ENCODE data around the gene IGDCC3.
"Not testable (repeated sequence)": the region's sequence is repeated elsewhere in the genome, so short reads cannot be mapped to it uniquely, and the experiment has no call there.

DNA sequence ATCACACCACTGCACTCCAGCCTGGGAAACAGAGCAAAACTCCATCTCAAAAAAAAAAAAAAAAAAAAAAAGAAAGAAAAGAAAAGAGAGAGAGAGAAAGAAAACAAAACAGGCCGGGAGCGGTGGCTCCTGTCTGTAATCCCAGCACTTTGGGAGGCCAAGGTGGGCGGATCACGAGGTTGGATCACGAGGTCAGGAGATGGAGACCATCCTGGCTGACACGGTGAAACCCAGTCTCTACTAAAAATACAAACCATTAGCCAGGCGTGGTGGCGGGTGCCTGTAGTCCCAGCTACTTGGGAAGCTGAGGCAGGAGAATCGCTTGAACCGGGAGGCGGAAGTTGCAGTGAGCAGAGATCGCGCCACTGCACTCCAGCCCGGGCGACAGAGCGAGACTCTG lies 20.7 kb upstream of the IGDCC3 start:
- TF ChIP-seq, protein P1, sequence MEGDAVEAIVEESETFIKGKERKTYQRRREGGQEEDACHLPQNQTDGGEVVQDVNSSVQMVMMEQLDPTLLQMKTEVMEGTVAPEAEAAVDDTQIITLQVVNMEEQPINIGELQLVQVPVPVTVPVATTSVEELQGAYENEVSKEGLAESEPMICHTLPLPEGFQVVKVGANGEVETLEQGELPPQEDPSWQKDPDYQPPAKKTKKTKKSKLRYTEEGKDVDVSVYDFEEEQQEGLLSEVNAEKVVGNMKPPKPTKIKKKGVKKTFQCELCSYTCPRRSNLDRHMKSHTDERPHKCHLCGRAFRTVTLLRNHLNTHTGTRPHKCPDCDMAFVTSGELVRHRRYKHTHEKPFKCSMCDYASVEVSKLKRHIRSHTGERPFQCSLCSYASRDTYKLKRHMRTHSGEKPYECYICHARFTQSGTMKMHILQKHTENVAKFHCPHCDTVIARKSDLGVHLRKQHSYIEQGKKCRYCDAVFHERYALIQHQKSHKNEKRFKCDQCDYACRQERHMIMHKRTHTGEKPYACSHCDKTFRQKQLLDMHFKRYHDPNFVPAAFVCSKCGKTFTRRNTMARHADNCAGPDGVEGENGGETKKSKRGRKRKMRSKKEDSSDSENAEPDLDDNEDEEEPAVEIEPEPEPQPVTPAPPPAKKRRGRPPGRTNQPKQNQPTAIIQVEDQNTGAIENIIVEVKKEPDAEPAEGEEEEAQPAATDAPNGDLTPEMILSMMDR (IDR thresholded peaks at IDR 0.05): not testable (repeated sequence)
- TF ChIP-seq POLR2A, POLR2AphosphoS5, EP300 (IDR thresholded peaks at IDR 0.05): not testable (repeated sequence)

Data from upper lobe of left lung (tissue), 4 donors.